Fibroblast of skin of right biceps (primary cell): ENCODE measurements around the gene PRR7.
A peak's percentile ranks its signal among the peaks of the same experiment; 100 is the strongest.
"Not testable (repeated sequence)": the region's sequence is repeated elsewhere in the genome, so short reads cannot be mapped to it uniquely, and the experiment has no call there.

ENCODE experiments used
- DNase-seq: peaks from one replicate; pipeline ENCODE4 v3.0.0-alpha.2; 2013

The PRR7 gene

GRCh38 chr5:177446200-177447065 lies at the start of gene PRR7:
PRR7 (plus strand) TSS chr5:177446814; CDS start chr5:177455068, 8,254 bp downstream.
- peak; percentile 76 for DNase-seq

GRCh38 chr5:177397875-177398390 lies 48.7 kb upstream of the PRR7 start:
- DNase-seq = no peak

- DNase-seq = peak; percentile 59
Observed at GRCh38 chr5:177399997-177400868, 46.4 kb upstream of the PRR7 start, which contains the start of gene PFN3. PFN3 (minus strand) TSS chr5:177400661; CDS start chr5:177400576, 85 bp downstream.

- DNase-seq = peak; percentile 58
Observed at GRCh38 chr5:177402271-177403043, 44.2 kb upstream of the PRR7 start.

- no peak for DNase-seq
Observed at GRCh38 chr5:177403102-177403791, 43.4 kb upstream of the PRR7 start.

- peak; percentile 69 for DNase-seq
Observed at GRCh38 chr5:177403792-177404640, 42.6 kb upstream of the PRR7 start.

- no peak for DNase-seq
Observed at GRCh38 chr5:177404641-177405179, 41.9 kb upstream of the PRR7 start.

GRCh38 chr5:177405312-177405711 lies 41.3 kb upstream of the PRR7 start:
- DNase-seq = no peak

- no peak for DNase-seq
Observed at GRCh38 chr5:177405805-177406204, 40.8 kb upstream of the PRR7 start.

GRCh38 chr5:177409043-177409801 lies 37.4 kb upstream of the PRR7 start, which contains the start of gene F12:
F12 (minus strand) TSS chr5:177409564; CDS start chr5:177409527, 37 bp downstream.
- no peak for DNase-seq

GRCh38 chr5:177410575-177410974 lies 36.0 kb upstream of the PRR7 start:
- no peak for DNase-seq

GRCh38 chr5:177412603-177413233 lies 33.9 kb upstream of the PRR7 start:
- DNase-seq = no peak

- DNase-seq = no peak
Observed at GRCh38 chr5:177414481-177414880, 32.1 kb upstream of the PRR7 start.

GRCh38 chr5:177417081-177417480 lies 29.5 kb upstream of the PRR7 start:
- not testable (repeated sequence) for DNase-seq

GRCh38 chr5:177419046-177419445 lies 27.6 kb upstream of the PRR7 start:
- DNase-seq = peak; percentile 62

- not testable (repeated sequence) for DNase-seq
Observed at GRCh38 chr5:177420472-177420871, 26.1 kb upstream of the PRR7 start.

GRCh38 chr5:177421062-177421798 lies 25.4 kb upstream of the PRR7 start:
- DNase-seq = no peak

- no peak for DNase-seq
Observed at GRCh38 chr5:177423671-177424070, 22.9 kb upstream of the PRR7 start.
